Aortic smooth muscle cell (primary cell): Measurements from ENCODE around the gene ASB12. TPM values are rescaled to one million over a fixed set of nuclear protein-coding genes. Genes with fewer than 3 reads are reported as not detected.

ENCODE experiments used
- total RNA-seq: library from RNA; depleted of rRNA; stranded (reverse); fragments of >200 nt; gene quantifications from 2 replicates; pipeline ENCODE4 v1.2.3, GENCODE V29; 2014

ASB12 gene, protein sequence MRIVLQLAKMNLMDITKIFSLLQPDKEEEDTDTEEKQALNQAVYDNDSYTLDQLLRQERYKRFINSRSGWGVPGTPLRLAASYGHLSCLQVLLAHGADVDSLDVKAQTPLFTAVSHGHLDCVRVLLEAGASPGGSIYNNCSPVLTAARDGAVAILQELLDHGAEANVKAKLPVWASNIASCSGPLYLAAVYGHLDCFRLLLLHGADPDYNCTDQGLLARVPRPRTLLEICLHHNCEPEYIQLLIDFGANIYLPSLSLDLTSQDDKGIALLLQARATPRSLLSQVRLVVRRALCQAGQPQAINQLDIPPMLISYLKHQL
- total RNA-seq: 0.06 and 0.13 TPM in 2 replicates

DNA sequence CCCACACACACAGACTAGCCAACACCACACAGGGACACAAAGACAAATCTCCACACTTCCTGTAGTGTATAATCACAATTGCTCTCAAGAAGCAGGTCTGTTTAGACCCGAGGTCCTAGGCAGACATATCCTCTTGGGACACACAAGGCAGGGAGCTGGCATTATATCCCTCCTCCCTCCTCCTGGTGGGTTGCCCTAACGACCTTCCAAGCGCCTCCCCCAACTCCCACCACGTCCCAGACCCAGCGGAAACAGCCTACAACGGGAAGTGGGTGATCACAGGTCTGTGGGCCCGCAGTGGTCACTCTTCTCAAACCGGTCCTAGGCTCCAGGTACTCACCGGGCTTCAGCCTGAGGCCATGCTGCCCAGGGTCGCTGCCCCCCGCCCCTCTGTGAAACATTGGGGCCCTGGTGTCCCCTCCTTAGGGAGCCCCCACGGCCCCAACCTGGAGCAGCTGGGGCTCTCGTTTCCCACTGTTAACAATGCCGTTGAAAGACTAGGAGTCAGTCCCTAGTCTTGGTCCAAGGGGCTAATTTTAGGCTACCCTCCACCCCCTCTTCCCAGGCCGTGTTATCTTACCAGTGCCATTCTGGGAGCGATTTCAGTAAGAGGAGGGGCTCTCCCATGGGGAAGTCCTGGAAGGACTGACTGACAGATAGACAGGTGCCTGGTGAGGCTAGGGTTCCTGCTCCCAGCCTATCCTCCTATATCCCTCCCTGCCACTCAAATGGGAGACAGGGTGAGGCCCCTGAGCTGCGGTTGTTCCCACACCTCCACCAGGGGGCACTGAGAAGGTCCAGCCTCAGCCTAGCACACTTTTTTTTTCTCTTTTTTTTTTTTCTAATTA lies at the start of gene ASB12:
Gene ASB12, minus strand, starts transcription at position 485 of the 848 bp plus-strand sequence. CDS start 4,957 bp downstream, outside the sequence.

DNA sequence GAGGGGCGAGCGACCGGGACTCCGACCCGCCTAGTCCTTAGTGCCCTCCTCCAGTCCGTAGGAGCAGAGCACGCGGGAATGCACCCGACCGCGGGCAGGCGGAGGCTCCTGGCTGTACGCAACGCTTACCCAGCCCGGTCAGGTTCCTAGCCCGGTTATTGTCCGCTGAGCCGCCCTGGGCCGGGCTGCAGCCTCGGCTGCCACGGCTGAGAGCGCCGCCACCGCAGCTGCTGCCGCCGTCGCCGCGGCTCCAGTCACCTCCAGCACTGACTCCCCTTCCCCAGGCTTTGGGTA lies 25.0 kb downstream of the ASB12 start, which contains the start of gene AMER1:
Gene AMER1, minus strand, starts transcription at position 268 of the 294 bp plus-strand sequence. CDS start 12,422 bp downstream, outside the sequence.

Other genes with a start within 250 kb of the ASB12 start
- 1.2 and 1.4 TPM in 2 replicates for gene AMER1, start 24.9 kb downstream of the ASB12 start, total RNA-seq
- 0.87 and 1.1 TPM in 2 replicates for gene MTMR8, start 164.8 kb upstream of the ASB12 start, total RNA-seq